A673 (cell line): ENCODE measurements around the gene STOML3.

Experiments
- CTCF ChIP-seq: fragments of 300-800, 200-600 bp; sonication (generic); conservative IDR thresholded peaks from 2 replicates; pipeline ENCODE4 v1.5.1; 2017; ENCODE audit warnings: low read depth, mild to moderate bottlenecking, antibody characterized with exemption, low read length, moderate library complexity, mixed read lengths
- EZH2 ChIP-seq: fragments of 200-600 bp; sonication (generic); IDR thresholded peaks from 2 replicates; pipeline ENCODE4 v1.6.1; 2017; ENCODE audit warnings: borderline replicate concordance, low read depth, mild to moderate bottlenecking, mixed read lengths, antibody characterized with exemption, low read length; ENCODE audit not compliant: poor library complexity, severe bottlenecking

GRCh38 chr13:38954844-38955243, 35.8 kb downstream of the STOML3 start:
- TF ChIP-seq CTCF: no peak
- TF ChIP-seq EZH2: no peak
